ENCODE data around the gene NOS3. TPM values are rescaled to one million over a fixed set of nuclear protein-coding genes. Genes with fewer than 3 reads are reported as not detected.
"Not testable (repeated sequence)": the region's sequence is repeated elsewhere in the genome, so short reads cannot be mapped to it uniquely, and the experiment has no call there.

The NOS3 gene
- total and polyA plus RNA-seq, 9 of the 15 experiments (the other 6 are each of a cell fraction or from before 2014, with no cell fraction given), result 1.1 to 121 (median 23.6) TPM

DNA sequence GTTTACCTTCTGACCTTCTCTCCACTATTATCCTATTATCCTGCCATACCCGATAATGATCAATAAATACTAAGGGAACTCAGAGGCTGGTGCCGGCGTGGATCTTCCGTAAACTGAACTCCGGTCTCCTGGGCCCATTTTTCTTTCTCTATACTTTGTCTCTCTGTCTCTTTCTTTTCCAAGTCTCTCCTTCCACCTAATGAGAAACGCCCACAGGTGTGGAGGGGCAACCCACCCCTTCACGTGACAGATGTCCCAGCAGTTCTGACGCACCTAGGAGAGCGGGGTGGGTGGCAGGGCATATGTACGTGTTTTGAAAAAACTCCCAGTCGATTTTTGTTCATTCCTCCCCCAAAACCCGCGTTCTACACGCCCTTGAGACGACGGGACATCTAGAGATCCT lies 36.9 kb downstream of the NOS3 start (continued):
- TF ChIP-seq, protein P1, sequence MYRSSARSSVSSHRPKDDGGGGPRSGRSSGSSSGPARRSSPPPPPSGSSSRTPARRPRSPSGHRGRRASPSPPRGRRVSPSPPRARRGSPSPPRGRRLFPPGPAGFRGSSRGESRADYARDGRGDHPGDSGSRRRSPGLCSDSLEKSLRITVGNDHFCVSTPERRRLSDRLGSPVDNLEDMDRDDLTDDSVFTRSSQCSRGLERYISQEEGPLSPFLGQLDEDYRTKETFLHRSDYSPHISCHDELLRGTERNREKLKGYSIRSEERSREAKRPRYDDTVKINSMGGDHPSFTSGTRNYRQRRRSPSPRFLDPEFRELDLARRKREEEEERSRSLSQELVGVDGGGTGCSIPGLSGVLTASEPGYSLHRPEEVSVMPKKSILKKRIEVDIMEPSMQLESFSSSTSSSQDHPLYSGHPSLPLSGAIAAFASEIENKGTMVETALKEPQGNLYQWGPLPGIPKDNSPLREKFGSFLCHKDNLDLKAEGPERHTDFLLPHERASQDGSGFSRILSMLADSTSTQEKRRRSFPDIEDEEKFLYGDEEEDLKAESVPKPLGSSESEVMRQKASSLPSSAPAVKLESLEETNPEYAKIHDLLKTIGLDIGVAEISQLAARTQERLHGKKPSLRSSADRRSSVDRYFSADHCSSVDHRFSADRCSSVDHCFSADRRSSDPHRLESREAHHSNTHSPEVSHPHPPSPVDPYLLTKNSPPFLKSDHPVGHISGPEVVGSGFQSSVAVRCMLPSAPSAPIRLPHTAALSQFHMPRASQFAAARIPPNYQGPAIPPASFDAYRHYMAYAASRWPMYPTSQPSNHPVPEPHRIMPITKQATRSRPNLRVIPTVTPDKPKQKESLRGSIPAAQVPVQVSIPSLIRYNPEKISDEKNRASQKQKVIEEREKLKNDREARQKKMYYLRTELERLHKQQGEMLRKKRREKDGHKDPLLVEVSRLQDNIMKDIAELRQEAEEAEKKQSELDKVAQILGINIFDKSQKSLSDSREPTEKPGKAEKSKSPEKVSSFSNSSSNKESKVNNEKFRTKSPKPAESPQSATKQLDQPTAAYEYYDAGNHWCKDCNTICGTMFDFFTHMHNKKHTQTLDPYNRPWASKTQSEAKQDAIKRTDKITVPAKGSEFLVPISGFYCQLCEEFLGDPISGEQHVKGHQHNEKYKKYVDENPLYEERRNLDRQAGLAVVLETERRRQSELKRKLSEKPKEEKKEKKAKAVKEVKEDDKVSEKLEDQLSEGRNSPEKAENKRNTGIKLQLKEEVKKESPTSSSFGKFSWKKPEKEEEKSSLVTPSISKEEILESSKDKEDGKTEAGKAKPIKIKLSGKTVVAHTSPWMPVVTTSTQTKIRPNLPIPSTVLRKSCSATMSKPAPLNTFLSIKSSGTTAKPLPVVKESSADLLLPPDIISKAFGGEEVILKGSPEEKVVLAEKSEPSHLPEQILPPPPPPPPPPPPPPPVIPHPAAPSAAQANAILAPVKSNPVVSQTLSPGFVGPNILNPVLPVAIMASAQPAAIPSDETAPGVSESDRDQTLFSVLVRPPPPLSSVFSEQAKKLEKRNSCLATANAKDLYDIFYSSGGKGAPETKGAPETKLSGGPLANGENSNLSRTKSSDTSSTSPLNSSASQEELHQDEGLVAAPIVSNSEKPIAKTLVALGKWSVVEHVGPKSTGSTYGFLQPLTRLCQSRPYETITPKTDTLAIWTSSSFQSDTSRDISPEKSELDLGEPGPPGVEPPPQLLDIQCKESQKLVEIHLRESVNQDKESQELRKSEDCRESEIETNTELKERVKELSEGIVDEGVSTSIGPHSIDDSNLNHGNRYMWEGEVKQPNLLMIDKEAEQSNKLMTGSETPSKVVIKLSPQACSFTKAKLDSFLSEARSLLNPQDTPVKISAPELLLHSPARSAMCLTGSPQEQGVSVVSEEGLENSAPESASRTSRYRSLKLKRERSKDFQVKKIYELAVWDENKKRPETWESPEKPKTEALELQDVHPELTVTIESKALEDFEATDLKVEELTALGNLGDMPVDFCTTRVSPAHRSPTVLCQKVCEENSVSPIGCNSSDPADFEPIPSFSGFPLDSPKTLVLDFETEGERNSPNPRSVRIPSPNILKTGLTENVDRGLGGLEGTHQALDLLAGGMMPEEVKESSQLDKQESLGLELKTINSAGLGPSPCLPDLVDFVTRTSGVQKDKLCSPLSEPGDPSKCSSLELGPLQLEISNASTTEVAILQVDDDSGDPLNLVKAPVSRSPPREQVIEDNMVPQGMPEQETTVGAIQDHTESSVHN (IDR thresholded peaks at IDR 0.05; ENCODE audit: borderline replicate concordance in 1 of 2, low read depth in 1 of 2), result peak in 1 of 2 experiments; percentile 40; a peak in 1 of 4 replicates
- TF ChIP-seq, protein P2, sequence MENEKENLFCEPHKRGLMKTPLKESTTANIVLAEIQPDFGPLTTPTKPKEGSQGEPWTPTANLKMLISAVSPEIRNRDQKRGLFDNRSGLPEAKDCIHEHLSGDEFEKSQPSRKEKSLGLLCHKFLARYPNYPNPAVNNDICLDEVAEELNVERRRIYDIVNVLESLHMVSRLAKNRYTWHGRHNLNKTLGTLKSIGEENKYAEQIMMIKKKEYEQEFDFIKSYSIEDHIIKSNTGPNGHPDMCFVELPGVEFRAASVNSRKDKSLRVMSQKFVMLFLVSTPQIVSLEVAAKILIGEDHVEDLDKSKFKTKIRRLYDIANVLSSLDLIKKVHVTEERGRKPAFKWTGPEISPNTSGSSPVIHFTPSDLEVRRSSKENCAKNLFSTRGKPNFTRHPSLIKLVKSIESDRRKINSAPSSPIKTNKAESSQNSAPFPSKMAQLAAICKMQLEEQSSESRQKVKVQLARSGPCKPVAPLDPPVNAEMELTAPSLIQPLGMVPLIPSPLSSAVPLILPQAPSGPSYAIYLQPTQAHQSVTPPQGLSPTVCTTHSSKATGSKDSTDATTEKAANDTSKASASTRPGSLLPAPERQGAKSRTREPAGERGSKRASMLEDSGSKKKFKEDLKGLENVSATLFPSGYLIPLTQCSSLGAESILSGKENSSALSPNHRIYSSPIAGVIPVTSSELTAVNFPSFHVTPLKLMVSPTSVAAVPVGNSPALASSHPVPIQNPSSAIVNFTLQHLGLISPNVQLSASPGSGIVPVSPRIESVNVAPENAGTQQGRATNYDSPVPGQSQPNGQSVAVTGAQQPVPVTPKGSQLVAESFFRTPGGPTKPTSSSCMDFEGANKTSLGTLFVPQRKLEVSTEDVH (IDR thresholded peaks at IDR 0.05; ENCODE audit: low read depth, partially characterized antibody), result peak; percentile 9
- TF ChIP-seq NR2C2 (CRISPR knock-in tag; IDR thresholded peaks at IDR 0.05) (0 out of 2 replicates have a peak, but pooled peaks have one; percentile 10), KDM2B (CRISPR knock-in tag; IDR thresholded peaks at IDR 0.05) (0 out of 2 replicates have a peak, but pooled peaks have one; percentile 41), KLF13 (tag; IDR thresholded peaks at IDR 0.05; ENCODE audit: borderline replicate concordance, low read depth) (peak; percentile 39; the same call in 1 of the 2 replicates), ZNF445 (CRISPR knock-in tag; IDR thresholded peaks at IDR 0.05; ENCODE audit: low read depth) (0 out of 2 replicates have a peak, but pooled peaks have one; percentile 61), ETV6 (IDR thresholded peaks at IDR 0.05; ENCODE audit: borderline replicate concordance in 1 of 2, low read depth in 2 of 2, low read length in 1 of 2) (0 out of 4 replicates have a peak, but pooled peaks of 1 of the 2 experiments have one; percentile 17)
- not testable (repeated sequence) for TF ChIP-seq NR2C2 (tag; IDR thresholded peaks at IDR 0.05); ETV6 (CRISPR knock-in tag; IDR thresholded peaks at IDR 0.05; ENCODE audit: borderline replicate concordance)
- TF ChIP-seq, protein P3, sequence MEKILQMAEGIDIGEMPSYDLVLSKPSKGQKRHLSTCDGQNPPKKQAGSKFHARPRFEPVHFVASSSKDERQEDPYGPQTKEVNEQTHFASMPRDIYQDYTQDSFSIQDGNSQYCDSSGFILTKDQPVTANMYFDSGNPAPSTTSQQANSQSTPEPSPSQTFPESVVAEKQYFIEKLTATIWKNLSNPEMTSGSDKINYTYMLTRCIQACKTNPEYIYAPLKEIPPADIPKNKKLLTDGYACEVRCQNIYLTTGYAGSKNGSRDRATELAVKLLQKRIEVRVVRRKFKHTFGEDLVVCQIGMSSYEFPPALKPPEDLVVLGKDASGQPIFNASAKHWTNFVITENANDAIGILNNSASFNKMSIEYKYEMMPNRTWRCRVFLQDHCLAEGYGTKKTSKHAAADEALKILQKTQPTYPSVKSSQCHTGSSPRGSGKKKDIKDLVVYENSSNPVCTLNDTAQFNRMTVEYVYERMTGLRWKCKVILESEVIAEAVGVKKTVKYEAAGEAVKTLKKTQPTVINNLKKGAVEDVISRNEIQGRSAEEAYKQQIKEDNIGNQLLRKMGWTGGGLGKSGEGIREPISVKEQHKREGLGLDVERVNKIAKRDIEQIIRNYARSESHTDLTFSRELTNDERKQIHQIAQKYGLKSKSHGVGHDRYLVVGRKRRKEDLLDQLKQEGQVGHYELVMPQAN (IDR thresholded peaks at IDR 0.05; ENCODE audit: borderline replicate concordance), result peak; percentile 93

Measured in K562 (cell line).